Mesenchymal stem cell (in vitro differentiated cells and primary cell): ENCODE results near the gene SLC12A1.

Experiments
- DNase-seq: peaks from one replicate; pipeline ENCODE4 v3.0.0-alpha.2; 2013
- H2AFZ ChIP-seq: one replicate; pipeline ENCODE4 v1.6.1; 2013; ENCODE audit warnings: low read depth, mild to moderate bottlenecking, control low read depth, inconsistent platforms, low read length, moderate library complexity
- H2AK5ac ChIP-seq: 2 replicates; pipeline ENCODE4 v1.6.1; 2013; ENCODE audit warnings: low read length, moderate library complexity, mild to moderate bottlenecking, inconsistent platforms; ENCODE audit not compliant: severe bottlenecking
- H2BK120ac ChIP-seq: one replicate; pipeline ENCODE4 v1.6.1; 2013; ENCODE audit warnings: low read depth, mild to moderate bottlenecking, inconsistent platforms, low read length, moderate library complexity
- H2BK12ac ChIP-seq, 2 experiments: one replicate each; pipeline ENCODE4 v1.6.1; 2013; ENCODE audit warnings: inconsistent platforms in 2 of 2, low read length in 2 of 2, mild to moderate bottlenecking in 2 of 2, moderate library complexity in 2 of 2, control low read depth in 1 of 2
- H2BK15ac ChIP-seq: one replicate; pipeline ENCODE4 v1.6.1; 2013; ENCODE audit warnings: mild to moderate bottlenecking, low read depth, inconsistent platforms; ENCODE audit not compliant: poor library complexity, severe bottlenecking
- H2BK5ac ChIP-seq: 2 replicates; pipeline ENCODE4 v1.6.1; 2013; ENCODE audit warnings: low read depth, mild to moderate bottlenecking, low read length, control low read depth, inconsistent platforms; ENCODE audit not compliant: poor library complexity, severe bottlenecking
- H3K14ac ChIP-seq, 2 experiments: one replicate each; pipeline ENCODE4 v1.6.1; 2013; ENCODE audit warnings: inconsistent platforms in 2 of 2, low read length in 2 of 2, control low read depth in 1 of 2, mild to moderate bottlenecking in 1 of 2, moderate library complexity in 1 of 2
- H3K18ac ChIP-seq, 2 experiments: one replicate each; pipeline ENCODE4 v1.6.1; 2013; ENCODE audit warnings: inconsistent platforms in 2 of 2, low read length in 2 of 2, control low read depth in 1 of 2, low read depth in 1 of 2, mild to moderate bottlenecking in 1 of 2
- H3K23ac ChIP-seq, 2 experiments: one replicate each; pipeline ENCODE4 v1.6.1; 2013; ENCODE audit warnings: inconsistent platforms in 2 of 2, low read length in 2 of 2, mild to moderate bottlenecking in 2 of 2, moderate library complexity in 2 of 2, control low read depth in 1 of 2
- H3K27ac ChIP-seq: 2 replicates; pipeline ENCODE4 v1.5.1; 2013; ENCODE audit warnings: mild to moderate bottlenecking, moderate library complexity, low read length, control low read depth, inconsistent platforms; ENCODE audit not compliant: poor library complexity, severe bottlenecking
- H3K27me3 ChIP-seq, 2 experiments: 2 replicates each; pipeline versions ENCODE4 v1.6.1 to v1.7.0; 2013; ENCODE audit warnings: low read length in 2 of 2, mild to moderate bottlenecking in 2 of 2, moderate library complexity in 2 of 2, control low read depth in 1 of 2, inconsistent platforms in 1 of 2; ENCODE audit not compliant: control insufficient read depth in 1 of 2, insufficient read depth in 1 of 2
- H3K36me3 ChIP-seq, 2 experiments: 2 replicates each; pipeline versions ENCODE4 v1.6.1 to v1.7.0; 2013; ENCODE audit warnings: low read length in 2 of 2, control low read depth in 1 of 2, inconsistent platforms in 1 of 2, low read depth in 1 of 2, mild to moderate bottlenecking in 1 of 2; ENCODE audit not compliant: insufficient read depth in 2 of 2, control insufficient read depth in 1 of 2
- H3K4ac ChIP-seq, 2 experiments: one replicate each; pipeline ENCODE4 v1.6.1; 2013; ENCODE audit warnings: inconsistent platforms in 2 of 2, low read length in 2 of 2, mild to moderate bottlenecking in 2 of 2, moderate library complexity in 2 of 2, control low read depth in 1 of 2, low read depth in 1 of 2
- H3K4me1 ChIP-seq: 2 replicates; pipeline ENCODE4 v1.6.1; 2013; ENCODE audit warnings: low read depth, low read length, control low read depth; ENCODE audit not compliant: control insufficient read depth, insufficient read depth
- H3K4me2 ChIP-seq: 2 replicates; pipeline ENCODE4 v1.6.1; 2013; ENCODE audit warnings: low read length, mild to moderate bottlenecking, inconsistent platforms; ENCODE audit not compliant: poor library complexity, severe bottlenecking
- H3K4me3 ChIP-seq, 2 experiments: 2 replicates each; pipeline versions ENCODE4 v1.5.1 to v1.7.0; 2013; ENCODE audit warnings: low read length in 2 of 2, mild to moderate bottlenecking in 2 of 2, control low read depth in 1 of 2, low read depth in 1 of 2; ENCODE audit not compliant: insufficient read depth in 1 of 2
- H3K79me1 ChIP-seq: replicated peaks from 2 replicates; pipeline ENCODE4 v1.6.1; 2013; ENCODE audit warnings: mild to moderate bottlenecking, control low read depth, low read length, inconsistent platforms; ENCODE audit not compliant: poor library complexity, severe bottlenecking
- H3K9ac ChIP-seq: 2 replicates; pipeline ENCODE4 v1.7.0; 2013; ENCODE audit warnings: mild to moderate bottlenecking, low read length, moderate library complexity
- H3K9me3 ChIP-seq: 2 replicates; pipeline ENCODE4 v1.7.0; 2013; ENCODE audit warnings: mild to moderate bottlenecking, low read length; ENCODE audit not compliant: control insufficient read depth
- H4K8ac ChIP-seq: one replicate; pipeline ENCODE4 v1.6.1; 2013; ENCODE audit warnings: inconsistent platforms, mild to moderate bottlenecking, low read length, moderate library complexity
- H4K91ac ChIP-seq: one replicate; pipeline ENCODE4 v1.6.1; 2013; ENCODE audit warnings: mild to moderate bottlenecking, low read length, inconsistent platforms
- whole genome bisulfite sequencing: methylation state at CpG from one replicate; pipeline ENCODE4 v1.1.7; 2013; ENCODE audit warnings: mixed read lengths; 5-methylcytosine and 5-hydroxymethylcytosine counted together

Gene SLC12A1

GRCh38 chr15:48244921-48245320 is 38.8 kb downstream of the SLC12A1 start:
- Histone ChIP-seq H2AK5ac (no peak overlapping the region), H3K27me3 (peaks cover 0 to 3% of the 10 kb centered on the region in 2 experiments), H4K8ac (no peak overlapping the region), H3K4me3 (no peak overlapping the region), H2BK12ac (no peak overlapping the region), H3K9ac (no peak overlapping the region), H3K36me3 (no peaks in the 10 kb centered on the region), H3K14ac (no peak overlapping the region), H2AFZ (no peak overlapping the region), H3K18ac (no peak overlapping the region), H3K4ac (no peak overlapping the region), H3K4me1 (no peaks in the 10 kb centered on the region), H2BK120ac (no peak overlapping the region), H2BK15ac (no peak overlapping the region), H3K79me1 (no peaks in the 10 kb centered on the region), H3K23ac (no peak overlapping the region), H3K9me3 (no peaks in the 10 kb centered on the region), H3K27ac (no peak overlapping the region), H2BK5ac (no peak overlapping the region), H3K4me2 (no peak overlapping the region), H4K91ac (no peak overlapping the region)
- WGBS: 100% methylated on average over 1 of the region's 1 CpG
- DNase-seq: peak; percentile 1

GRCh38 chr15:48248414-48248813 is 42.3 kb downstream of the SLC12A1 start:
- Histone ChIP-seq H4K8ac (no peak overlapping the region), H3K27me3 (no peaks in the 10 kb centered on the region), H2BK15ac (no peak overlapping the region), H2BK120ac (no peak overlapping the region), H3K23ac (no peak overlapping the region), H3K79me1 (no peaks in the 10 kb centered on the region), H3K36me3 (no peaks in the 10 kb centered on the region), H3K4ac (no peak overlapping the region), H3K9ac (no peak overlapping the region), H3K4me1 (no peaks in the 10 kb centered on the region), H3K4me2 (no peak overlapping the region), H3K9me3 (no peaks in the 10 kb centered on the region), H2AFZ (no peak overlapping the region), H2BK12ac (no peak overlapping the region), H4K91ac (no peak overlapping the region), H3K27ac (no peak overlapping the region), H3K18ac (no peak overlapping the region), H3K14ac (no peak overlapping the region), H2AK5ac (no peak overlapping the region), H2BK5ac (no peak overlapping the region), H3K4me3 (no peak overlapping the region)
- 95% methylated on average over 5 of the region's 5 CpGs for WGBS
- no peak for DNase-seq

GRCh38 chr15:48250640-48251076 is 44.6 kb downstream of the SLC12A1 start:
- H3K79me1 ChIP-seq: no peaks in the 10 kb centered on the region
- H3K4me2 ChIP-seq: no peak overlapping the region
- no peak overlapping the region for H2BK12ac ChIP-seq
- no peak overlapping the region for H2BK5ac ChIP-seq
- no peak overlapping the region for H3K18ac ChIP-seq
- no peak overlapping the region for H2BK120ac ChIP-seq
- no peak overlapping the region for H2AFZ ChIP-seq
- H3K4ac ChIP-seq: no peak overlapping the region
- no peak overlapping the region for H2AK5ac ChIP-seq
- H3K27me3 ChIP-seq: no peaks in the 10 kb centered on the region
- no peak overlapping the region for H4K91ac ChIP-seq
- peak overlapping the region; percentile 19 for H3K9ac ChIP-seq
- no peak overlapping the region for H3K23ac ChIP-seq
- no peak overlapping the region for H3K14ac ChIP-seq
- no peaks in the 10 kb centered on the region for H3K36me3 ChIP-seq
- 38% methylated on average over 6 of the region's 6 CpGs for WGBS
- H3K4me1 ChIP-seq: no peaks in the 10 kb centered on the region
- peak; percentile 86 for DNase-seq
- H3K27ac ChIP-seq: no peak overlapping the region
- H3K4me3 ChIP-seq: no peak overlapping the region
- no peak overlapping the region for H4K8ac ChIP-seq
- H2BK15ac ChIP-seq: no peak overlapping the region
- no peaks in the 10 kb centered on the region for H3K9me3 ChIP-seq

- 73% methylated on average over 3 of the region's 4 CpGs for whole genome bisulfite sequencing
- Histone ChIP-seq H2BK15ac (no peak overlapping the region), H2BK120ac (no peak overlapping the region)
These were observed 47.1 kb downstream of the SLC12A1 start for GRCh38 chr15:48253172-48253571.

More at GRCh38 chr15:48253172-48253571, 47.1 kb downstream of the SLC12A1 start:
- Histone ChIP-seq H3K9ac (no peak overlapping the region), H3K79me1 (no peaks in the 10 kb centered on the region), H2BK12ac (no peak overlapping the region), H3K4me2 (no peak overlapping the region), H3K36me3 (no peaks in the 10 kb centered on the region), H3K18ac (no peak overlapping the region), H3K23ac (no peak overlapping the region), H4K91ac (no peak overlapping the region), H3K27me3 (peaks cover 0 to 3% of the 10 kb centered on the region in 2 experiments), H3K27ac (no peak overlapping the region), H2AK5ac (no peak overlapping the region), H4K8ac (no peak overlapping the region), H3K4me1 (no peaks in the 10 kb centered on the region), H3K4ac (no peak overlapping the region), H2BK5ac (no peak overlapping the region), H3K14ac (no peak overlapping the region), H3K9me3 (no peaks in the 10 kb centered on the region), H2AFZ (no peak overlapping the region), H3K4me3 (no peak overlapping the region)
- DNase-seq: no peak
